Spleen (tissue), 11 donors: ENCODE data around the gene MOXD1. TPM values are rescaled to one million over a fixed set of nuclear protein-coding genes. Genes with fewer than 3 reads are reported as not detected.

Source experiments
- DNase-seq: peaks from one replicate; pipeline ENCODE4 v3.0.0-alpha.2; 2020
- H3K27ac ChIP-seq, 8 donors: fragments of 200-600 bp; sonication (generic) in 7 of 8; 1 replicate in 4 of 8; 2 replicates in 4 of 8; pipeline versions ENCODE4 v1.5.0 to v1.8.0; 2016 to 2021; ENCODE audit warnings: inconsistent platforms in 4 of 8, mild to moderate bottlenecking in 4 of 8, moderate library complexity in 1 of 8
- H3K27me3 ChIP-seq, 7 donors: fragments of 200-600 bp; sonication (generic) in 6 of 7; replicated peaks in 1 of 7; 1 replicate in 4 of 7; 2 replicates in 3 of 7; pipeline versions ENCODE4 v1.5.0 to v1.8.0; 2016 to 2021; ENCODE audit warnings: inconsistent platforms in 3 of 7, mild to moderate bottlenecking in 1 of 7
- H3K36me3 ChIP-seq, 6 donors: fragments of 200-600 bp; sonication (generic) in 5 of 6; 1 replicate in 4 of 6; 2 replicates in 2 of 6; pipeline versions ENCODE4 v1.5.0 to v1.8.0; 2016 to 2021; ENCODE audit warnings: inconsistent platforms in 2 of 6
- H3K4me1 ChIP-seq, 6 donors: fragments of 200-600 bp; sonication (generic) in 5 of 6; 1 replicate in 3 of 6; 2 replicates in 3 of 6; pipeline versions ENCODE4 v1.5.0 to v1.8.0; 2016 to 2021; ENCODE audit warnings: inconsistent platforms in 3 of 6
- H3K4me3 ChIP-seq, 8 donors: fragments of 200-600 bp; sonication (generic) in 7 of 8; 1 replicate in 4 of 8; 2 replicates in 4 of 8; pipeline versions ENCODE4 v1.5.0 to v1.8.0; 2016 to 2021; ENCODE audit warnings: inconsistent platforms in 4 of 8, mild to moderate bottlenecking in 4 of 8, moderate library complexity in 2 of 8
- H3K9me3 ChIP-seq, 8 donors: fragments of 200-600 bp; sonication (generic) in 7 of 8; 1 replicate in 4 of 8; 2 replicates in 4 of 8; pipeline versions ENCODE4 v1.5.0 to v1.8.0; 2016 to 2021; ENCODE audit warnings: inconsistent platforms in 4 of 8
- CTCF ChIP-seq, 11 experiments: fragments of 200-600 bp in 7 of 11; fragments of 450-650 bp in 4 of 11; sonication (generic) in 4 of 11; IDR thresholded peaks in 8 of 11; conservative IDR thresholded peaks in 3 of 11; 1 replicate in 7 of 11; 2 replicates in 4 of 11; pipeline versions ENCODE4 v1.4.0 to v1.8.0; 2016 to 2021; ENCODE audit warnings: antibody characterized with exemption in 11 of 11, inconsistent platforms in 4 of 11, mild to moderate bottlenecking in 1 of 11
- POLR2A ChIP-seq, 3 donors: fragments of 450-650 bp; IDR thresholded peaks; one replicate each; pipeline ENCODE4 v1.5.1; 2017; ENCODE audit warnings: antibody characterized with exemption in 3 of 3, mild to moderate bottlenecking in 1 of 3
- POLR2AphosphoS5 ChIP-seq, 3 donors: sonication (generic); formaldehyde crosslinking; IDR thresholded peaks; one replicate each; pipeline ENCODE4 v1.5.1; 2017; ENCODE audit warnings: antibody characterized with exemption in 3 of 3
- WGBS, 5 donors: extraction: QIAGEN DNeasy Blood & Tissue Kit in 3 of 5; methylation state at CpG; one replicate each; pipeline versions ENCODE4 v1.1.5 to v1.1.7; 2013 to 2018; 5-methylcytosine and 5-hydroxymethylcytosine counted together
- intact Hi-C: fragments of 100-400 bp; cut with DNase I; formaldehyde crosslinking; loops from one replicate; pipeline ENCODE4 v1.15.0; 2023; ENCODE audit warnings: low total_unique reads
- polyA plus RNA-seq, 3 donors: library from polyadenylated mRNA; stranded (reverse); fragments of 200-250 nt; gene quantifications; one replicate each; pipeline ENCODE4 v1.2.1, GENCODE V29; 2013
- total RNA-seq, 7 donors: library from RNA; depleted of rRNA in 3 of 7; stranded (reverse); fragments of >200 nt in 3 of 7; fragmentation: NEBNext Ultra II Directional in 4 of 7; extraction: Animal tissue kit (Norgen Biotek cat#: 25700) in 4 of 7; gene quantifications; one replicate each; pipeline versions ENCODE4 v1.1.0 to v1.2.1, GENCODE V29; 2016 to 2021
- donor health status: healthy with polysubstance abuse.
- donor health status: DM: no; HTN: no; CAD: no; lungs with moderate emphysema.
- donor health status: DM: no; HTN: no; CAD: no.
- donor health status: Bipolar disorder and iron deficiency.
- donor health status: healthy.
- donor health status: DM: no; HTN: no; CAD: no.
- donor health status: DM: yes; HTN: yes; CAD: no.

The MOXD1 gene
- total and polyA plus RNA-seq, 10 donors, result 2.9 to 10.2 (median 6.1) TPM

- H3K36me3 ChIP-seq, result no peaks in the 10 kb centered on the region
- TF ChIP-seq CTCF (IDR thresholded peaks at IDR 0.05 in 8 of 11, conservative IDR thresholded peaks at IDR 0.05 in 3 of 11) (no peak), POLR2AphosphoS5 (IDR thresholded peaks at IDR 0.05) (no peak), POLR2A (IDR thresholded peaks at IDR 0.05) (no peak)
- H3K4me3 ChIP-seq, result no peak overlapping the region
- intact Hi-C loops, result no loop called here
- no peaks in the 10 kb centered on the region for H3K4me1 ChIP-seq
- H3K27ac ChIP-seq, result no peak overlapping the region
- 78 to 86% (median 84%) methylated on average over 2 of the region's 2 CpGs for WGBS, 5 donors
- H3K27me3 ChIP-seq, result peaks cover 0 to 8% (median 0%) of the 10 kb centered on the region in 7 donors
- no peak for DNase-seq
- H3K9me3 ChIP-seq, result no peaks in the 10 kb centered on the region
These were observed 142.2 kb downstream of the MOXD1 start for GRCh38 chr6:132259070-132259469.

GRCh38 chr6:132257561-132257960 lies 143.7 kb downstream of the MOXD1 start:
- TF ChIP-seq POLR2AphosphoS5 (IDR thresholded peaks at IDR 0.05), result no peak
- TF ChIP-seq POLR2A (IDR thresholded peaks at IDR 0.05), result no peak
- no peak for TF ChIP-seq CTCF (IDR thresholded peaks at IDR 0.05 in 8 of 11, conservative IDR thresholded peaks at IDR 0.05 in 3 of 11)
- no peaks in the 10 kb centered on the region for H3K9me3 ChIP-seq
- H3K4me1 ChIP-seq, result no peaks in the 10 kb centered on the region
- H3K36me3 ChIP-seq, result no peaks in the 10 kb centered on the region
- DNase-seq, result no peak
- H3K4me3 ChIP-seq, result no peak overlapping the region
- peaks cover 0 to 8% (median 0%) of the 10 kb centered on the region in 7 donors for H3K27me3 ChIP-seq
- 89 to 100% (median 94%) methylated on average over 1 of the region's 1 CpG for WGBS, 5 donors
- intact Hi-C loops, result no loop called here
- H3K27ac ChIP-seq, result no peak overlapping the region

GRCh38 chr6:132256457-132256856 lies 144.8 kb downstream of the MOXD1 start:
- H3K4me3 ChIP-seq, result no peak overlapping the region
- TF ChIP-seq CTCF (IDR thresholded peaks at IDR 0.05 in 8 of 11, conservative IDR thresholded peaks at IDR 0.05 in 3 of 11) (no peak), POLR2A (IDR thresholded peaks at IDR 0.05) (no peak), POLR2AphosphoS5 (IDR thresholded peaks at IDR 0.05) (no peak)
- H3K27ac ChIP-seq, result no peak overlapping the region
- intact Hi-C loops, result no loop called here
- H3K9me3 ChIP-seq, result peaks cover 0 to 7% (median 0%) of the 10 kb centered on the region in 8 donors
- H3K36me3 ChIP-seq, result no peaks in the 10 kb centered on the region
- H3K27me3 ChIP-seq, result peaks cover 0 to 8% (median 0%) of the 10 kb centered on the region in 7 donors
- DNase-seq, result no peak
- WGBS, 5 donors, result 84 to 100% (median 86%) methylated on average over 1 of the region's 1 CpG
- no peaks in the 10 kb centered on the region for H3K4me1 ChIP-seq

GRCh38 chr6:132253906-132254305 lies 147.4 kb downstream of the MOXD1 start:
- H3K36me3 ChIP-seq, result no peaks in the 10 kb centered on the region
- intact Hi-C loops, result no loop called here
- peaks cover 0 to 7% (median 0%) of the 10 kb centered on the region in 8 donors for H3K9me3 ChIP-seq
- DNase-seq, result no peak
- TF ChIP-seq POLR2A (IDR thresholded peaks at IDR 0.05) (no peak), CTCF (IDR thresholded peaks at IDR 0.05 in 8 of 11, conservative IDR thresholded peaks at IDR 0.05 in 3 of 11) (no peak)
- H3K27me3 ChIP-seq, result peaks cover 0 to 8% (median 0%) of the 10 kb centered on the region in 7 donors
- H3K4me3 ChIP-seq, result no peak overlapping the region
- H3K27ac ChIP-seq, result no peak overlapping the region
- H3K4me1 ChIP-seq, result no peaks in the 10 kb centered on the region
